IMR-90 (cell line): Measurements from ENCODE around the gene CLDN18.

Experiments
- FOS ChIP-seq: fragments of 150-350 bp; IDR thresholded peaks from 2 replicates; pipeline ENCODE4 v1.6.1; 2016; ENCODE audit warnings: low read depth, low read length
- MAZ ChIP-seq: IDR thresholded peaks from 2 replicates; pipeline ENCODE4 v1.6.1; 2012; ENCODE audit warnings: low read depth, mild to moderate bottlenecking, low read length, improper control_type of control experiment, moderate library complexity, borderline replicate concordance
- MXI1 ChIP-seq: IDR thresholded peaks from 2 replicates; pipeline ENCODE4 v1.6.1; 2012; ENCODE audit warnings: low read depth, mild to moderate bottlenecking, low read length, moderate library complexity, borderline replicate concordance
- POLR2A ChIP-seq: IDR thresholded peaks from 2 replicates; pipeline ENCODE4 v1.6.1; 2012; ENCODE audit warnings: mild to moderate bottlenecking, low read depth, low read length
- RCOR1 ChIP-seq: IDR thresholded peaks from 2 replicates; pipeline ENCODE4 v1.6.1; 2012; ENCODE audit warnings: mild to moderate bottlenecking, low read length, improper control_type of control experiment; ENCODE audit not compliant: insufficient replicate concordance
- RFX5 ChIP-seq: IDR thresholded peaks from 2 replicates; pipeline ENCODE4 v1.8.0; 2012; ENCODE audit warnings: low read depth, mild to moderate bottlenecking, low read length, moderate library complexity
- SMC3 ChIP-seq: fragments of 150-350 bp; IDR thresholded peaks from 2 replicates; pipeline ENCODE4 v1.6.1; 2016; ENCODE audit warnings: low read depth, mild to moderate bottlenecking, antibody characterized with exemption, low read length, moderate library complexity
- TF ChIP-seq, protein P1 (sequence below): conservative IDR thresholded peaks from 2 replicates; pipeline ENCODE4 v1.5.1; 2012; ENCODE audit warnings: mild to moderate bottlenecking, low read depth, low read length, improper control_type of control experiment
- TF ChIP-seq, protein P2 (sequence below): fragments of 150-350 bp; IDR thresholded peaks from 2 replicates; pipeline ENCODE4 v1.6.1; 2016; ENCODE audit warnings: low read depth, mild to moderate bottlenecking, low read length, moderate library complexity, borderline replicate concordance

DNA sequence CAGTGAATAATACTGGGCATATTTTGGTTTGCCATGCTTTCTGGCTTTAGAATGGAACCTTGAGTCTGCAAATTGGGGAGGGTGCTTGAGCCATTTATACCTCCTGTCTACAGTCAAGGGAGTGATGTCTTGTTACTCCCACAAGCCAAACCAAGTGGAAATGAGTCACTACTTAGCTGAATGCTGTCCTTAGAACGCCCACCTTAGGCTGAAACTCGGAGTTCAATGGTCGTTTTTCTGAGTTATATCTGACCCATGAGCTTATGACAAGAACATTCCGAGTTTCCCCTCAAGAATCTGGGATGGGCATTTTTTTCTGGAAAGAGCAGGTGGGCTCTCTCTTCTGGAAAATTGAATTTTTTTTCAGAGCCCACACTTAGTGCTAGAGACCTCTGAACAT, 17.4 kb upstream of the CLDN18 start:
- TF ChIP-seq MXI1 (no peak), RFX5 (no peak), SMC3 (no peak), FOS (no peak), RCOR1 (no peak), MAZ (no peak), POLR2A (no peak)
- TF ChIP-seq, protein P1, sequence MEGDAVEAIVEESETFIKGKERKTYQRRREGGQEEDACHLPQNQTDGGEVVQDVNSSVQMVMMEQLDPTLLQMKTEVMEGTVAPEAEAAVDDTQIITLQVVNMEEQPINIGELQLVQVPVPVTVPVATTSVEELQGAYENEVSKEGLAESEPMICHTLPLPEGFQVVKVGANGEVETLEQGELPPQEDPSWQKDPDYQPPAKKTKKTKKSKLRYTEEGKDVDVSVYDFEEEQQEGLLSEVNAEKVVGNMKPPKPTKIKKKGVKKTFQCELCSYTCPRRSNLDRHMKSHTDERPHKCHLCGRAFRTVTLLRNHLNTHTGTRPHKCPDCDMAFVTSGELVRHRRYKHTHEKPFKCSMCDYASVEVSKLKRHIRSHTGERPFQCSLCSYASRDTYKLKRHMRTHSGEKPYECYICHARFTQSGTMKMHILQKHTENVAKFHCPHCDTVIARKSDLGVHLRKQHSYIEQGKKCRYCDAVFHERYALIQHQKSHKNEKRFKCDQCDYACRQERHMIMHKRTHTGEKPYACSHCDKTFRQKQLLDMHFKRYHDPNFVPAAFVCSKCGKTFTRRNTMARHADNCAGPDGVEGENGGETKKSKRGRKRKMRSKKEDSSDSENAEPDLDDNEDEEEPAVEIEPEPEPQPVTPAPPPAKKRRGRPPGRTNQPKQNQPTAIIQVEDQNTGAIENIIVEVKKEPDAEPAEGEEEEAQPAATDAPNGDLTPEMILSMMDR: no peak
- TF ChIP-seq, protein P2, sequence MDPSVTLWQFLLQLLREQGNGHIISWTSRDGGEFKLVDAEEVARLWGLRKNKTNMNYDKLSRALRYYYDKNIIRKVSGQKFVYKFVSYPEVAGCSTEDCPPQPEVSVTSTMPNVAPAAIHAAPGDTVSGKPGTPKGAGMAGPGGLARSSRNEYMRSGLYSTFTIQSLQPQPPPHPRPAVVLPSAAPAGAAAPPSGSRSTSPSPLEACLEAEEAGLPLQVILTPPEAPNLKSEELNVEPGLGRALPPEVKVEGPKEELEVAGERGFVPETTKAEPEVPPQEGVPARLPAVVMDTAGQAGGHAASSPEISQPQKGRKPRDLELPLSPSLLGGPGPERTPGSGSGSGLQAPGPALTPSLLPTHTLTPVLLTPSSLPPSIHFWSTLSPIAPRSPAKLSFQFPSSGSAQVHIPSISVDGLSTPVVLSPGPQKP: no peak
